HEK293T (cell line): ENCODE results near the gene AFF1.

Source experiments
- BHLHE40 ChIP-seq: fragments of 450-650 bp; IDR thresholded peaks from 2 replicates; pipeline ENCODE4 v1.6.1; 2016; ENCODE audit warnings: mild to moderate bottlenecking, moderate library complexity, borderline replicate concordance
- CTBP1 ChIP-seq: fragments of 450-650 bp; IDR thresholded peaks from 2 replicates; pipeline ENCODE4 v1.6.1; 2016; ENCODE audit warnings: borderline replicate concordance
- ELF4 ChIP-seq: fragments of 450-650 bp; IDR thresholded peaks from 2 replicates; pipeline ENCODE4 v1.6.1; 2017; ENCODE audit warnings: antibody characterized with exemption
- FOXK2 ChIP-seq: fragments of 450-650 bp; IDR thresholded peaks from 2 replicates; pipeline ENCODE4 v1.6.1; 2016; ENCODE audit warnings: mild to moderate bottlenecking
- HDGF ChIP-seq: fragments of 450-650 bp; IDR thresholded peaks from 2 replicates; pipeline ENCODE4 v1.6.1; 2017; ENCODE audit warnings: antibody characterized with exemption, borderline replicate concordance
- L3MBTL2 ChIP-seq: fragments of 450-650 bp; conservative IDR thresholded peaks from 2 replicates; pipeline ENCODE4 v1.6.1; 2016; ENCODE audit warnings: mild to moderate bottlenecking

- TF ChIP-seq ELF4 (no peak), L3MBTL2 (no peak), HDGF (no peak), CTBP1 (no peak), BHLHE40 (no peak), FOXK2 (no peak)
Measured at GRCh38 chr4:87130985-87131703, 196.3 kb downstream of the AFF1 start.
